Lung microvascular endothelial cell (primary cell): Measurements from ENCODE around the gene SLC44A1. TPM values are rescaled to one million over a fixed set of nuclear protein-coding genes. Genes with fewer than 3 reads are reported as not detected.
"Not testable (repeated sequence)": the region's sequence is repeated elsewhere in the genome, so short reads cannot be mapped to it uniquely, and the experiment has no call there.

Experiments
- DNase-seq, 2 donors: peaks; one replicate each; pipeline versions ENCODE4 v3.0.0 to v3.0.0-alpha.2; 2010; ENCODE audit warnings: low read depth in 2 of 2
- total RNA-seq: library from RNA; depleted of rRNA; stranded (reverse); fragments of >200 nt; gene quantifications from 2 replicates; pipeline ENCODE4 v1.2.1, GENCODE V29; 2014

SLC44A1 gene
- total RNA-seq, 1 donor from 2014 or later = 10.1 TPM

DNA sequence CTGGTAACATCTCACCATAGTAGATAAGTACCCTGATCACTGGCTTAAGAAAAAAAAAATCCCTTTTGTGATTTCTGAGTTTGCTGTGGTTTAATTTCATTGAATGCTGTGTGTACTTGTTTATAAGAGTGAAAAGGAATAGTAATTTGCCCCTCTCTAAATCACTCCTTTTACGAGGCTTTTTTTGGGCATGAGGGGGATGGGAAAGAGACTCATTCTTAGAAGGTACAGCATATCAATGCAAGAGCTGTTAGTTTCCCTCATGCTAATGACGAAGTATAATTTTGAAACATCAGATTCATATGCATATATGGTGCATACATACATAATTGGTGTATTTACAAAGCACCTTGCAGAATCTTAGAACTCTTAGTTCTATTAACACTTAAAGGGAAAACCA lies 2.4 kb upstream of the SLC44A1 start:
- no peak for DNase-seq

DNA sequence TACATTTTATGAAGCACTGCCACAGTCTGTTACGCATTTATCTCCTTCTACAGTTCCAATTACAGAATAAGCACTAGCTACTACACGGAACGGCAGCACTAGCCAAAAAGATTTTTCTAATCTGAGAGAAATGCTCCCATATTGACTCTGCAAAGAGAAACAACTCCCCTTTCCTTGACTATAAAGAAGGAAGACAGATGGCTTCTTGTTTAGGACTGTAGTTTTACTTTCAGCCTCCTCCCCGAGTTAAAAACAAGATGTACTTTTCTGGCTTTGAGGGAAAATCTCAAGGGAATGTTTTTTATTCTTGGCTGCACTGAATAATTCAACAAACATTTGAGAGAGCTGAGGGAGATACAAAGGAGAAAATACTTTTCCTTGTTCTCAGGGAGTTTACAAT lies 1.9 kb upstream of the SLC44A1 start:
- no peak for DNase-seq

GRCh38 chr9:105243015-105243686 lies 1.3 kb upstream of the SLC44A1 start:
- peak; percentile 42 to 85 for DNase-seq

DNA sequence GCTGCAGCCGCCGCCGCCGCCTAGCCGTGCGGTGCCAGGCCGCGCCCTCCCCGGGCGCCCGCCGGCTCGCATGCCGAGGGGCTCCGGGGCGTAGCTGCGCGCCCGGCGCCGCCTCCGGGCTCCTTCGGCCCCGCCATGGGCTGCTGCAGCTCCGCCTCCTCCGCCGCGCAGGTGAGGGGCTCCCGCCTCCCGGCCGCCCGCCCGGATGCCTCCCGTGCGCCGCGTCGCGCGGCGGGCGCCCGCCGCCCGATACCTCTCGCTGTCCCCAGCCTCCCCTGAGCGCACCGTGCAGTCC lies 230 bp downstream of the SLC44A1 start:
- DNase-seq = no peak

DNA sequence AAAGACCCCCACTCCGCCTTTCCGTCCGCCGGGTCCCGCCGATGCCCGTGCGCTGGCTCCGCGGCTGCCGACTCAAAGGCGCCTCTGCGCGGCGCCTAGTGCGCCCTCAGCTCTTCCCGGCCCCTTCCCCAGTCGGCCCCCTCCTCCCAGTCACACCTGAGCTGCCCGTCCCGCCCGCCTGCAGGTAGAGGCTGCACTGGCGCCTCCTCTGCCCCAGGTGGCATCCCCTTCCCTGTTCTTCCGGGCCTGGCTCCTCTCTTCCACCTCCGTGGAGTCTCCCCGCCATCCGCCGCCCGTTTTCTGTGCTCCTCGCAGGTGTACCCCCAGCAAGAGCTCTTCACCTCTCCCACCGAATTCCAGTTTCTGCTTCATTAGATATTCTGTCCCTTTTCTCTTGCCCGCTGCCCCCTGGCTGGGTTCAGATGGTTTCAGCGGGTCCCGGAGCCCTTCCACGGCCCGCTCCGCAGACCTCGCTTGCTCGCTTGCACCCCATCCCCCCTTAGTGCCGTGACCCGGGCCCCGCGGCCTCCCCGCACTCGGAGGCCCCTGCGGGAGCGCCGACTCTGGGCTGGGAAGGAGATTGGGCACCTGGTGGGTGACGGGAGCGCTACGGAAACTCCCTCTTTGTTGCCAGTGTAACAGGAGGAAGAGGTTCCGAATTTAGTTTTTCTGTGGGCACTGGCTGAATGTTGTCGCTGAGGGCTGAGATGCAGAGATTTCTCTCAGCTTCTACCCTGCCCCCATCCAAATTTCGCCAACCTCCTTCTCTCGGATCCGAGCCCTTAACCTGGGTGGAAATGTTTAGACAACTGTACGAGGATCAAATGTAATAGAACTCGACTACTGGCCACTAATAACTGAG lies 809 bp downstream of the SLC44A1 start:
- DNase-seq = peak; percentile 25 to 40

DNA sequence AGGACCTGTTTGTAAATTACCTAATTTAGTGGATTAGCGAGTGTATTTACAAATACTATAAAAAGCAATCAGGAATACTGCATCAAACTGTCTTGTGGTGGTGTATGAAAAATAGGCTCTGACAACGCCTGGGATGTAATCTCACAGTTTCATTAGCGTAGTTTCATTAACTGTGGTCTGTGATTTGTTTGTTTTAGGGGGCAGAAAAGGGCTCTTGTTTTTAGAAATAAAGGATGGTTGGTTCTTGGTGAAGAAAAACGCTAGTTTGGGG lies 1.4 kb downstream of the SLC44A1 start:
- DNase-seq = no peak

GRCh38 chr9:105246656-105247173 lies 2.3 kb downstream of the SLC44A1 start:
- no peak for DNase-seq

GRCh38 chr9:105248691-105249090 lies 4.2 kb downstream of the SLC44A1 start:
- no peak for DNase-seq

GRCh38 chr9:105251133-105251532 lies 6.7 kb downstream of the SLC44A1 start:
- DNase-seq = no peak

GRCh38 chr9:105251733-105252404 lies 7.4 kb downstream of the SLC44A1 start:
- DNase-seq = no peak

- no peak for DNase-seq
Measured at GRCh38 chr9:105252405-105252756, 7.9 kb downstream of the SLC44A1 start.

GRCh38 chr9:105254226-105254625 lies 9.8 kb downstream of the SLC44A1 start:
- no peak for DNase-seq

DNA sequence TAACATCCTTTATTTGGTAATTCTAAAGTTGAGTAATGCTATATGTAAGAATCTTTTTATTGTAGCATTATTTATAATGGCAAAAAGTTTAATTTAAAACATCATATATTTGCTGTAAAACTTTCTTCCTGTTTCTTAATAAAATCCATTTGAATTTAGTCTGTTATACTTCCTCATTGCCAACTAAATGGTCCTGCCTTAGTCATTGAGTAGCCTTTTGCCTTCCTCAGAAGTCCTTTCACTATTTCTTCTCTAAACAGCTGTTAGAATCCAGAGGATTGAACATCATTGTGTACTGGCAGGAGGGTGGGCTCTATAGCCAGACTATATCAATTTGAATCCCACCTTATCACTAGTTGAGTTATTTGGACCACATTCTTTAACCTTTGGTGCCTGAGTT lies 11.0 kb downstream of the SLC44A1 start:
- DNase-seq = no peak

- not testable (repeated sequence) for DNase-seq
Measured at GRCh38 chr9:105256569-105256968, 12.1 kb downstream of the SLC44A1 start.

GRCh38 chr9:105257809-105258208 lies 13.4 kb downstream of the SLC44A1 start:
- DNase-seq = peak in 1 of 2 donors; percentile 6

DNA sequence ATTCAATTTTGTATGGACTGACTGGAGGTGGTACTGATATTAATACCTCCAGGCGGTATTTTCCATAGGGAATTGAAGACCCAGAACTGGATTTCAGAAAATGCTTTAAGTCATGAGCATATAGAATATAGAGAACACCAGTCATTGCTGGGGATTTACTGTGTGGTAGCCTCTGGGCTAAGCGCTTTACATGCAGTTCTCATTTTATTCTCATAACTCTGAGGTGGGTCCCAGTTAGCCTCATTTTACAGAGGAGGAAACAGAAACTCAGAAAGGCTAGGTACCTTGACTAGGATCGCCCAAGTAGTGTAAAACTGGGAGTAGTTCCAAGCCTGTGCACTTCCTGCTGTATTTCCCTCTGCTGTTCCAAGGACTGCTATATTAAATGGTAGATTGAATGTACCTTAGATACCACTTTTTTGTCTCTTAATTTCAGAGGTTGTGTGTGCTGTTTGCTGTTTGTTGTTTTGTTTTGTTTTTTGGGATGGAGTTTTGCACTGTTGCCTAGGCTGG lies 13.8 kb downstream of the SLC44A1 start:
- DNase-seq = peak; percentile 40 to 49

DNA sequence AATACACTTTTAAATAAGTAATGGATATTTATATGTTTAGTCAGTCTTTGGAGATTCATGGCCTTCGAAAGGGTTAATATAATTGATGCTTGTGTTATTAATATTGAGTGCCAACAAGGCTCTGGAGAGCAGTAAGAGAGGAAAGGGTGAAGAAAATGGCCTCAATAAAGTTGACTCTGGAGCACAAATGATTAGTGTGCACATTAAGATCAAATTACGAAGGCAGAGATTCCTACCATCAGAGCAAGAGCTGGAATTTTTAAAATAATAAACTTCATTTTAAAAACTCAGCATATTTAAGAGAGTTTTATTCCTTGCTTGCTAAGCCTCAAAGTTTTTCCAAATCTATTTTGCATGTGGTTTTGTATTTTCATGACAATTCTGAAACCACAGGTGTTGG lies 14.8 kb downstream of the SLC44A1 start:
- no peak for DNase-seq

- DNase-seq = no peak
Measured at GRCh38 chr9:105259731-105260612, 15.5 kb downstream of the SLC44A1 start.

DNA sequence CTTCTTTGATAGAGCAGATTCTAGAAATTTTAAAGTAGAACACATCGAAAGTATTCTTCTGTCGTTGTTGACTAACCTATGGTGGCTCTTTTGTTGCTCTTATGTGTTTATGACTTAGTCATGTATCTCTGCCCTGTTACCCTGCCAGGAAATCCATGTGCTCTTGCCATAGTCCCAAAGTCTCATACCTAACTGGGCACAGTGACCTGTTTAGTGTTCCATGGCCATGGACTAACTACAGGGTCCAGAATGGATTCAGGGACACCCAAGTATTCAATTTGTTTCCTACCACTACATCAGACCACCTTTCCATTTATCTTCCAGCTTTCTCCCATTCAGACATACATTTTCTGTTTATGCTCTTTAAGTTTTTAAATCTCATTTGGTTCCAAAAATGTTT lies 18.0 kb downstream of the SLC44A1 start:
- DNase-seq = no peak

DNA sequence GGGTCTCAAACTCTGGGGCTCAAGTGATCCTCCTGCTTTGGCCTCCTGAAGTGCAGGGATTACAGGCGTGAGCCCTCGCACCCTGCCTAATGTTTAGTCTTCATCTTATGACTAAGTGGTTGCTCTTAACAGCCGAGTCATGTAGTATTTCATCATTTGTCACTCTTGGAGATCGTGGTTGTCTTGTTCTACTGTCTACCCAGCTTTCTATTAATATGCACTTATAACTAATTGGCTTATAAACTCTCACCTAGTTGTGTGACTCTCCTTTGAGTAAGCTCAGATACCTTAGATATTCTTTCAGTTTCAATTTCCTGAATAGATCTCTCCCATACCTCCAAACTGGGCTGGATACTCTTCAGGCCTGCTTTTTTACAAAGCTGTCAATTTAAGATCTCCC lies 19.9 kb downstream of the SLC44A1 start:
- no peak for DNase-seq

DNA sequence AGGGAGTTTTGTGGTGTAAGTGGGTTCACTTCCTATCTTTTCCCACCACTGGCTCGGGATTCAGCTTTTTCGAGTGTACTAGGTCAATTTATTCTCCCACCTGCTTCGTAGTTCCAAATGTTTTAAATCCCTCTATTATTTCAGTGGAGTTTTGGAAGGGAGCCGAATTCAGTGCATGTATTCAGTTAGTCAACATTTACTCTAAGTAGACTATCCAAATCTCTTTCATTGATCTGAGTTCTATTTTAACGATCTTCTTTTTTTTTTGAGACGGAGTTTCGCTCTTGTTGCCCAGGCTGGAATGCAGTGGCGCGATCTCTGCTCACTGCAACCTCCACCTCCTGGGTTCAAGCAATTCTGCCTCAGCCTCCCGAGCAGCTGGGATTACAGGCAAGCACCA lies 23.8 kb downstream of the SLC44A1 start:
- DNase-seq = not testable (repeated sequence)

DNA sequence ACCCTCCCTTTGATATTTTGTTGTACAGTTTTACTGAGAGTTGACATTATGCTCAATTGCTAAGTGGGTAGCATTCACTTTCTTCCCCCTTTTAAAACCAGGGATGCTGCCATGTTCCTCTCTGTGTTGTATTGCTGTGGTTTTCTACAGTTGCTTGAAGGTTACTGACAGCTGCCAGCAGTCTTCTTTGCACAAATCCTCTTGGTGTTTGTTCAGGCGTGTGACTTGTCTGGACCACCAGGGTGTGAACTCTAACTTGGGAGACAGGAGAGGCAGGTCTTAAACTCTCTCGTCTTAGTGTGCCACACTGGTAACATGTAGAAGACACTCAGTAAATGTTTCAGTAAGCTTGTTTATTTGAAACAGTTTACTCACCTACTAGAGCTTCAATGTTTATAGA lies 25.1 kb downstream of the SLC44A1 start:
- no peak for DNase-seq
